Small intestine (tissue), 7 donors: ENCODE measurements around the gene P2RX5. TPM values are rescaled to one million over a fixed set of nuclear protein-coding genes. Genes with fewer than 3 reads are reported as not detected.
"Not testable (repeated sequence)": the region's sequence is repeated elsewhere in the genome, so short reads cannot be mapped to it uniquely, and the experiment has no call there.

ENCODE experiments used
- DNase-seq, 2 donors: peaks; one replicate each; pipeline versions ENCODE4 v3.0.0 to v3.0.0-alpha.2; 2013
- FAIRE-seq: peaks from 2 replicates; lab custom pipeline; 2012; peaks lifted over from hg19 to GRCh38; lab: Jason Lieb, UNC
- H3K27ac ChIP-seq, 3 donors: one replicate each; pipeline ENCODE4 v1.5.1; 2013; ENCODE audit warnings: low read length in 2 of 3, mild to moderate bottlenecking in 2 of 3, control low read depth in 1 of 3, inconsistent platforms in 1 of 3, low read depth in 1 of 3, moderate library complexity in 1 of 3
- H3K27me3 ChIP-seq, 3 donors: one replicate each; pipeline ENCODE4 v1.6.1; 2013; ENCODE audit warnings: low read length in 3 of 3, inconsistent platforms in 1 of 3; ENCODE audit not compliant: control insufficient read depth in 3 of 3, insufficient read depth in 3 of 3
- H3K36me3 ChIP-seq, 3 donors: one replicate each; pipeline ENCODE4 v1.6.1; 2013; ENCODE audit warnings: low read length in 3 of 3, inconsistent platforms in 1 of 3, low read depth in 1 of 3, mild to moderate bottlenecking in 1 of 3, moderate library complexity in 1 of 3; ENCODE audit not compliant: control insufficient read depth in 3 of 3, insufficient read depth in 2 of 3
- H3K4me1 ChIP-seq, 3 donors: one replicate each; pipeline ENCODE4 v1.6.1; 2013; ENCODE audit warnings: low read length in 2 of 3, inconsistent platforms in 1 of 3, low read depth in 1 of 3, mild to moderate bottlenecking in 1 of 3, moderate library complexity in 1 of 3; ENCODE audit not compliant: control insufficient read depth in 3 of 3, insufficient read depth in 2 of 3
- H3K4me3 ChIP-seq, 3 donors: one replicate each; pipeline ENCODE4 v1.5.1; 2013; ENCODE audit warnings: low read length in 3 of 3, control low read depth in 1 of 3, inconsistent platforms in 1 of 3, low read depth in 1 of 3, mild to moderate bottlenecking in 1 of 3, moderate library complexity in 1 of 3
- H3K9me3 ChIP-seq, 2 donors: one replicate each; pipeline ENCODE4 v1.6.1; 2013; ENCODE audit warnings: low read depth in 1 of 2, low read length in 1 of 2; ENCODE audit not compliant: control insufficient read depth in 2 of 2, insufficient read depth in 1 of 2
- WGBS, 3 donors: extraction: QIAGEN DNeasy Blood & Tissue Kit; methylation state at CpG; one replicate each; pipeline ENCODE4 v1.1.7; 2013; 5-methylcytosine and 5-hydroxymethylcytosine counted together
- polyA plus RNA-seq, 4 donors: library from polyadenylated mRNA; stranded (reverse) in 3 of 4; unstranded in 1 of 4; fragments of 200-250 nt in 3 of 4; fragments of 120-200 nt in 1 of 4; gene quantifications; one replicate each; pipeline versions ENCODE4 v1.2.1 to v1.2.3, GENCODE V29; 2013
- donor health status: healthy with polysubstance abuse.
- donor health status: control.
- donor health status: control.
- donor health status: Bipolar disorder and iron deficiency.
- donor health status: healthy.

Gene P2RX5
- polyA plus RNA-seq, 4 donors, result 0.67 to 5.6 (median 1.9) TPM

GRCh38 chr17:3734911-3735276 lies 38.9 kb upstream of the P2RX5 start:
- not testable (repeated sequence) for FAIRE-seq, DNase-seq, H3K27me3 ChIP-seq, H3K27ac ChIP-seq, H3K9me3 ChIP-seq, H3K36me3 ChIP-seq, H3K4me3 ChIP-seq
- 89 to 92% (median 90%) methylated on average over 10 of the region's 10 CpGs for WGBS, 3 donors
- peaks cover 0 to 14% (median 0%) of the 10 kb centered on the region in 3 donors for H3K4me1 ChIP-seq

GRCh38 chr17:3732210-3732621 lies 36.3 kb upstream of the P2RX5 start:
- no peak for DNase-seq
- no peak for FAIRE-seq
- 52 to 66% (median 60%) methylated on average over 9 of the region's 9 CpGs for WGBS, 3 donors

GRCh38 chr17:3730881-3731429 lies 35.0 kb upstream of the P2RX5 start:
- Histone ChIP-seq H3K27ac (peak overlapping the region in 1 of 3 donors; percentile 38), H3K27me3 (no peaks in the 10 kb centered on the region), H3K36me3 (peaks cover 0 to 2% (median 0%) of the 10 kb centered on the region in 3 donors), H3K4me1 (no peaks in the 10 kb centered on the region), H3K4me3 (no peak overlapping the region), H3K9me3 (no peaks in the 10 kb centered on the region)
- DNase-seq (no peak), FAIRE-seq (no peak)
- WGBS, 3 donors, result 55 to 77% (median 75%) methylated on average over 8 to 9 of the region's 9 CpGs

More at GRCh38 chr17:3732210-3732621, 36.3 kb upstream of the P2RX5 start:
- Histone ChIP-seq H3K4me3 (no peak overlapping the region), H3K27me3 (no peaks in the 10 kb centered on the region), H3K4me1 (no peaks in the 10 kb centered on the region), H3K27ac (peak overlapping the region in 1 of 3 donors; percentile 52), H3K9me3 (no peaks in the 10 kb centered on the region), H3K36me3 (peaks cover 0 to 2% (median 0%) of the 10 kb centered on the region in 3 donors)

- FAIRE-seq (no peak), DNase-seq (peak; percentile 56 to 70)
- Histone ChIP-seq H3K36me3 (peaks cover 0 to 2% (median 0%) of the 10 kb centered on the region in 3 donors), H3K27me3 (no peaks in the 10 kb centered on the region), H3K4me3 (no peak overlapping the region), H3K27ac (no peak overlapping the region), H3K9me3 (no peaks in the 10 kb centered on the region), H3K4me1 (no peaks in the 10 kb centered on the region)
- WGBS, 3 donors, result 14 to 74% (median 36%) methylated on average over 6 of the region's 6 CpGs
Observed at GRCh38 chr17:3729881-3730280, 33.9 kb upstream of the P2RX5 start.

- not testable (repeated sequence) for DNase-seq, FAIRE-seq, H3K4me1 ChIP-seq, H3K27ac ChIP-seq, H3K27me3 ChIP-seq, H3K4me3 ChIP-seq, H3K36me3 ChIP-seq, H3K9me3 ChIP-seq
- 99% methylated on average over 3 of the region's 3 CpGs for WGBS, 3 donors
Observed at GRCh38 chr17:3728099-3728498, 32.1 kb upstream of the P2RX5 start.

- no peak overlapping the region for H3K27ac ChIP-seq
- no peaks in the 10 kb centered on the region for H3K27me3 ChIP-seq
- H3K9me3 ChIP-seq, result no peaks in the 10 kb centered on the region
- H3K4me1 ChIP-seq, result peaks cover 0 to 9% (median 9%) of the 10 kb centered on the region in 3 donors
- DNase-seq (no peak), FAIRE-seq (no peak)
- WGBS, 3 donors, result 42 to 65% (median 59%) methylated on average over 2 of the region's 2 CpGs
- peaks cover 0 to 2% (median 0%) of the 10 kb centered on the region in 3 donors for H3K36me3 ChIP-seq
- H3K4me3 ChIP-seq, result no peak overlapping the region
Observed at GRCh38 chr17:3727041-3727440, 31.1 kb upstream of the P2RX5 start.

GRCh38 chr17:3724378-3725077 lies 28.6 kb upstream of the P2RX5 start:
- Histone ChIP-seq H3K9me3 (no peaks in the 10 kb centered on the region), H3K27me3 (no peaks in the 10 kb centered on the region), H3K36me3 (peaks cover 0 to 8% (median 0%) of the 10 kb centered on the region in 3 donors), H3K4me3 (peak overlapping the region; percentile 66 to 93 (median 72)), H3K27ac (no peak overlapping the region), H3K4me1 (peaks cover 0 to 23% (median 9%) of the 10 kb centered on the region in 3 donors)
- no peak for FAIRE-seq
- WGBS, 3 donors, result 17 to 21% (median 20%) methylated on average over 20 to 27 of the region's 27 CpGs
- DNase-seq, result no peak

- 0% methylated on average over 79 to 98 of the region's 98 CpGs for WGBS, 3 donors
- H3K9me3 ChIP-seq, result no peaks in the 10 kb centered on the region
- DNase-seq (peak; percentile 93 to 95), FAIRE-seq (no peak)
- H3K27me3 ChIP-seq, result no peaks in the 10 kb centered on the region
- H3K4me1 ChIP-seq, result peaks cover 0 to 23% (median 9%) of the 10 kb centered on the region in 3 donors
- peaks cover 0 to 8% (median 2%) of the 10 kb centered on the region in 3 donors for H3K36me3 ChIP-seq
- H3K27ac ChIP-seq, result peak within 1 kb of the TSS; percentile 80 to 91 (median 89)
- peak within 1 kb of the TSS; percentile 66 to 93 (median 72) for H3K4me3 ChIP-seq
Observed at GRCh38 chr17:3723556-3724377, 27.8 kb upstream of the P2RX5 start, which contains the start of gene HASPIN. Gene HASPIN (plus strand): TSS chr17:3723903. CDS start chr17:3723936, 33 bp downstream.
